Effector memory CD8-positive, alpha-beta T cell (primary cell): Measurements from ENCODE around the gene BBS9.
A peak's percentile ranks its signal among the peaks of the same experiment; 100 is the strongest.

Experiments
- ATAC-seq: fragments of 150-1000 bp; cut with Tn5 transposase; replicated peaks from 2 replicates; pipeline ENCODE4 v1.10.0; 2021; ENCODE audit warnings: mild to moderate bottlenecking, moderate library complexity
- DNase-seq, 3 experiments: peaks; one replicate each; pipeline ENCODE4 v3.0.0; 2021
- H3K27ac Mint-ChIP-seq, 2 donors: one replicate each; pipeline ENCODE4 v1.8.0; 2022; ENCODE audit warnings: mild to moderate bottlenecking in 2 of 2, mixed read lengths in 2 of 2, moderate library complexity in 2 of 2
- H3K27me3 Mint-ChIP-seq, 2 donors: one replicate each; pipeline ENCODE4 v1.8.0; 2022; ENCODE audit warnings: mixed read lengths in 2 of 2
- H3K36me3 Mint-ChIP-seq: one replicate; pipeline ENCODE4 v1.8.0; 2022; ENCODE audit warnings: mild to moderate bottlenecking, moderate library complexity, mixed read lengths; ENCODE audit not compliant: insufficient read depth
- H3K4me1 Mint-ChIP-seq, 2 donors: one replicate each; pipeline ENCODE4 v1.8.0; 2022; ENCODE audit warnings: low read depth in 2 of 2, mixed read lengths in 2 of 2
- H3K4me3 Mint-ChIP-seq, 2 donors: one replicate each; pipeline ENCODE4 v1.8.0; 2022; ENCODE audit warnings: mild to moderate bottlenecking in 2 of 2, mixed read lengths in 2 of 2, moderate library complexity in 2 of 2
- H3K9me3 Mint-ChIP-seq, 2 donors: one replicate each; pipeline ENCODE4 v1.8.0; 2022; ENCODE audit warnings: mixed read lengths in 2 of 2

BBS9 gene

DNA sequence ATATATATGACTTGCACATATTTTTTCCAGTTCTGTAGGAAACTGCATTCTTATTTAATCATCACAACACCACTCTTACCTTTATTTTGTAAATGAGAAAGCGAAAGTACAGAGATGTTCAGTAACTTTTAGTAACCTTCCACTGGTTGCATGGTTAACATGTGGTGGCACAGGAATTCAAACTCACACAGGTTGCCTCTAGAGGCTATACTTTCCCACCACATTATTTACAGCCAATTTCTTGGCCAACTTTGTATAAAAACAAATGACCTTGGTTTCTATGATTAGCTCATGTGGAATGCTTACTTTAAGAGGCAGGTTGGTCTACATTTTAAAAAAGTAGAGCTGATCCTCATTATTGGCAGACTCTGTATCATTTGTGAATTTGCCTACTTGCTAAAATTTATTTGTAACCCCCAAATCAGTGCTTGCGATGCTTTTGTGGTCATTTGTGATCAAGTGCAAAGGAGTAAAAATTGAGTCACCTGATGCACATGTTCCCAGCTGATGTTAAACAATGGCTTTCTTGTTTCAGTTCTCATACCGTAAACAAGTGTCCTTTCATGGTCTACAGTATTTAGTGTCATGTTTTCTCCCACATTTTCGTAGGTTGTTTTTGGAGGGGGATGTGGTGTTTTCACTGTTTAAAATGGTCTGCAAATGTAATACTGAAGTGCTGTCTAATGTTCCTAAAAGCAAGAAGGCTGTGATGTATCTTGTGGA, 14.8 kb downstream of the BBS9 start:
- peaks cover 4% of the 10 kb centered on the region for H3K36me3 Mint-ChIP-seq
- H3K27ac Mint-ChIP-seq: no peak overlapping the region
- no peak overlapping the region for H3K4me3 Mint-ChIP-seq
- peaks cover 13 to 15% of the 10 kb centered on the region in 2 donors for H3K4me1 Mint-ChIP-seq
- H3K9me3 Mint-ChIP-seq: peaks cover 0 to 4% of the 10 kb centered on the region in 2 donors
- no peak for DNase-seq
- no peaks in the 10 kb centered on the region for H3K27me3 Mint-ChIP-seq
- ATAC-seq: no peak

DNA sequence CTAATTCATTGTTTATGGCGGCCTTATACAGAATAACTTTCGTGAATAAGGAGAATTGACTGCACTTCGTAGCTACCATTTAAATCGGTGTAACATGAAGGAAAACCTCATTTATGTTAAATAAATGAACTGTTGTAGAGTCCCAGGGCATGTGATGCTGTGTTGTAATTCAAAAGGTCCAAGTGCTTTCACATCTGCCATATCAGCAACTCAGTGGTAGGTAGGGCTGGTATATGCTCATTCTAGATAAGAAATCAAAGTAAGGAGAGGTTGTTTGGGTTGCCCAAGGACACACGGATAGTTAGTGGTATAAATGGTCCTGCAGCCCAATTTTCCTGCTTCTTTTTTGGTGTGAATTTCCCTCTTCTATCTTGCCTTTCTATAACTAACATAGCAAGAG, 15.8 kb downstream of the BBS9 start:
- Mint-ChIP-seq H3K4me3 (no peak overlapping the region), H3K36me3 (peaks cover 4% of the 10 kb centered on the region), H3K9me3 (peaks cover 0 to 4% of the 10 kb centered on the region in 2 donors), H3K27ac (no peak overlapping the region), H3K4me1 (peaks cover 13 to 17% of the 10 kb centered on the region in 2 donors), H3K27me3 (no peaks in the 10 kb centered on the region)
- no peak for DNase-seq
- no peak for ATAC-seq

DNA sequence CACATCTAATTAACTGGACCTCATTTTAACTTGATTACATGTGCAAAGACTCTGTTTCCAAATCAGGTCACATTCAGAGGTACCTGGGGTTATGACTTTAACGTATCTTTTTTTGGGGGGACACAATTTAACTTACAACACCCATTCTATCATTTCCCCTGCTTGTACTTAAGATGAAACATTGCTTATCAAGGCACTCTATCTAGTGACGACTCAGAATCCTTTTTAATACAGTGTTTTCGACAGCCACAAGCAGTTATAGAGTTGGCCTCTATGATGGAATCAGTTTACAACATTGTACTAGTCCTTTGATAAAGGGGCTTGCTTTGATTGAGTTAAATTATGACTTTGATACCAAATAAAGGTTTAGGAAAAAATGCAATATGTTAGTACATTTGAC, 22.7 kb downstream of the BBS9 start:
- ATAC-seq: no peak
- Mint-ChIP-seq H3K4me3 (no peak overlapping the region), H3K36me3 (peaks cover 5% of the 10 kb centered on the region), H3K4me1 (peaks cover 3 to 7% of the 10 kb centered on the region in 2 donors), H3K9me3 (no peaks in the 10 kb centered on the region), H3K27ac (no peak overlapping the region), H3K27me3 (no peaks in the 10 kb centered on the region)
- DNase-seq: no peak

DNA sequence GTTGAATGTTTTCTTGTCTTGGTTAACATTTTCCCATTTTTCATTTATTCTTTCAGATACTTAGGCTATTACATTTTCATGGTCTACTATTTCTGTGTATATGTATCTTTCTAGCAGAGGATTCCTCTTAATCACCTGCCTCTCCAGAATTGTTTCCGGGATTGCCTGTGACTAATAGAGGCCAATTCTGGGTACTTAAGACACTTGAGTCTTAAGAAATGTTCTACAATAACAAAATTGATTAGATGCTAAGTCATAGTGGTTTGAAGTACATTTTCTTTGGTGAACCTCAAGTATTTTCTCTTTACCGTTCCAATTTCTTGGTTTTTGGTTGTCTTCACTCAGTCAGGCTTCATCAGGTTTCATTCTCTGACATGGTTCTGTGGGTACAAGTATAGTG, 26.4 kb downstream of the BBS9 start:
- ATAC-seq (no peak), DNase-seq (no peak)
- no peak overlapping the region for H3K4me3 Mint-ChIP-seq
- no peaks in the 10 kb centered on the region for H3K27me3 Mint-ChIP-seq
- H3K36me3 Mint-ChIP-seq: peaks cover 5% of the 10 kb centered on the region
- H3K27ac Mint-ChIP-seq: no peak overlapping the region
- H3K9me3 Mint-ChIP-seq: no peaks in the 10 kb centered on the region
- H3K4me1 Mint-ChIP-seq: peaks cover 0 to 4% of the 10 kb centered on the region in 2 donors

DNA sequence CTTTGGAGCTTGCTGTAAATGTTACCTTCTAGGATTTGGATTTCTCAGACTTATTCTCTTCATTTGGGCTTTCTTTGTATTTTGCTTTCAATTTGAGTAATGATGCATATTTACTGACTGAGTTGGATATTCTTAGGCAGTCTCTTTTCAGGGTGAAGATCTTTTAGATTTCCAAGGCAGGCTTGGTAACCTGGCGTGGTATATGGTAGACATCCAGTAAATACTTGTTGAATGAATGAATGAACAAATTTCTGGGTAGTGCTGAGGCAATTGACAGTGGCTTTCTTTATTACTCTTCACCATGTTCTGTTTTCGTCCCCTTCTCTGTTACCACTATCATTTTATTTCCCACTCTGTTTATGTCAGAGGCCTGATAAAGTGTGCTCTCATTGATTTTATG, 27.1 kb downstream of the BBS9 start:
- ATAC-seq (no peak), DNase-seq (no peak)
- no peak overlapping the region for H3K4me3 Mint-ChIP-seq
- H3K9me3 Mint-ChIP-seq: no peaks in the 10 kb centered on the region
- peaks cover 0 to 4% of the 10 kb centered on the region in 2 donors for H3K4me1 Mint-ChIP-seq
- no peaks in the 10 kb centered on the region for H3K27me3 Mint-ChIP-seq
- peaks cover 5% of the 10 kb centered on the region for H3K36me3 Mint-ChIP-seq
- no peak overlapping the region for H3K27ac Mint-ChIP-seq

DNA sequence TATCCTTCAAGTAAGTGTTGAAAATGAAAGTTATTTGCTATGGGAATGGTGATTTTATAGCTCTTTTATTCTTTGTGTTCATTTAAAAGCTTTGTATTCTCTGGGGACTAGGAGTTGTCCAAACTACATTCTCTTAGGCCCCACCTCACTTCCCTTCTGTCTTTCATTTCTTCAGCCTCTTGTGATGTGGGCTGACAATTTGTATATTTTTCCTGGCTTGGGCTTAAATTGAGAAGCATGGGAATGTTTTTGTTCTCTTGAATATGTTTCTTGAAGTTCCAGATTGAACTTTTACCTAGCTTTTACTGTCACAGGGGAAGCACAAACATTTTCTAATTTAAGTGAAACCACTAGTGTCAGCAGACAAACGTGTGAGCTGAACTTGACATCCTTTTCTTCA, 27.9 kb downstream of the BBS9 start:
- H3K27ac Mint-ChIP-seq: no peak overlapping the region
- H3K27me3 Mint-ChIP-seq: no peaks in the 10 kb centered on the region
- peaks cover 5% of the 10 kb centered on the region for H3K36me3 Mint-ChIP-seq
- peaks cover 0 to 4% of the 10 kb centered on the region in 2 donors for H3K4me1 Mint-ChIP-seq
- no peaks in the 10 kb centered on the region for H3K9me3 Mint-ChIP-seq
- ATAC-seq: no peak
- H3K4me3 Mint-ChIP-seq: no peak overlapping the region
- DNase-seq: no peak

DNA sequence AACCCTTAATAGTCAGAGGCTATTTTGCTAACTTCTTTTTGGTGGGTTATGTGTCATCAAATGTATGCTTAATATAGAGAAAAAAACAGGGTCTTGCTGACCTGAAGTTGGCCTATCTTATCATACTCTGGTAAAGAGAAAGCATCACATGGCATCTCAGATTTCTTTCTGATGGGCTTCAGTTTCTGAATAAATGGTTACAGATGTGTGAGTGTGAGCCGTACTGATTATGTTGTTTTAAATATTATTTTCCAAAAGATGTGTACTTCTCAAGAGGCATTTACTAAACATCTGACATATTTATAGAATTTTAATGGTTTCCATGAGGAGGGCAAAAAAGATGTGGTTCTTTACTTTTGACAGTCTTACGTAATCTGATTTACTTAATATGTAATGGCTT, 28.4 kb downstream of the BBS9 start:
- ATAC-seq: no peak
- Mint-ChIP-seq H3K9me3 (no peaks in the 10 kb centered on the region), H3K36me3 (peaks cover 5% of the 10 kb centered on the region), H3K27me3 (no peaks in the 10 kb centered on the region), H3K4me3 (no peak overlapping the region), H3K4me1 (peaks cover 0 to 4% of the 10 kb centered on the region in 2 donors), H3K27ac (no peak overlapping the region)
- DNase-seq: no peak

DNA sequence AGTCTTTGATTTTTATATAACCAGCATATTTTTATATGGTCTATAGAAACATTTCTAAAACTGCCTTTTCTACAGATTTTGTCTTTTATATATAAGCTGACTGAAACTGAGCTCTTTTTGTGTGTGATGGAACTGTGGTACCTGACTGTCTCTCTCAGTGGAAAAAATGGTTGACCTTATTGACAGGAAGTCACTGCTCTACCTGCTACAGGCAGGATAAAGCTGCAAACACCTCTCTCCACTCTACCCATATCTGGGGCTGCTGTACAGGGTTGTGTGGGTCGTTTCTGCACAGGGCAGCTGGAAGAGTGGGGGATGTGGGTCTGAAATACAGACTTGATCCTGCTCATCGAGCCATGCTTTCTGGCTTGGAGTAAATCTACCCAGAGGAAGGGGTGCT, 48.5 kb downstream of the BBS9 start:
- no peak overlapping the region for H3K4me3 Mint-ChIP-seq
- DNase-seq (no peak), ATAC-seq (no peak)
- no peak overlapping the region for H3K27ac Mint-ChIP-seq
- peaks cover 0 to 4% of the 10 kb centered on the region in 2 donors for H3K9me3 Mint-ChIP-seq
- H3K27me3 Mint-ChIP-seq: no peaks in the 10 kb centered on the region
- peaks cover 0 to 3% of the 10 kb centered on the region in 2 donors for H3K4me1 Mint-ChIP-seq
- H3K36me3 Mint-ChIP-seq: no peaks in the 10 kb centered on the region

DNA sequence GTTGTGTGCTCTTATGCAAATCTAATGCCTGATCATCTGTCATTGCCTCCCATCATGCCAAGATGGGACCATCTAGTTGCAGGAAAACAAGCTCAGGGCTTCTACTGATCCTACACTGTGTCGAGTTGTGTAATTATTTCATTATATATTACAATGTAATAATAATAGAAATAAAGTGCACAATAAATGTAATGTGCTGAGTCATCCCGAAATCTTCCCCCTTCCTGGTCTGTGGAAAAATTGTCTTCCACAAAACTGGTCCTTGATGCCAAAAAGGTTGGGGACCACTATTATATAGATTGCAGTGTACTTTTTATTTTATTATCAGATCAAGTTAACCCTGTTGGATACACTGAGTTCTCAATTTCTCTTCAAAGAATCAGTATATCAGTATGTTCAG, 50.2 kb downstream of the BBS9 start:
- ATAC-seq (no peak), DNase-seq (no peak)
- H3K9me3 Mint-ChIP-seq: peaks cover 0 to 4% of the 10 kb centered on the region in 2 donors
- peaks cover 0 to 3% of the 10 kb centered on the region in 2 donors for H3K4me1 Mint-ChIP-seq
- no peaks in the 10 kb centered on the region for H3K27me3 Mint-ChIP-seq
- no peak overlapping the region for H3K27ac Mint-ChIP-seq
- H3K4me3 Mint-ChIP-seq: no peak overlapping the region
- no peaks in the 10 kb centered on the region for H3K36me3 Mint-ChIP-seq

DNA sequence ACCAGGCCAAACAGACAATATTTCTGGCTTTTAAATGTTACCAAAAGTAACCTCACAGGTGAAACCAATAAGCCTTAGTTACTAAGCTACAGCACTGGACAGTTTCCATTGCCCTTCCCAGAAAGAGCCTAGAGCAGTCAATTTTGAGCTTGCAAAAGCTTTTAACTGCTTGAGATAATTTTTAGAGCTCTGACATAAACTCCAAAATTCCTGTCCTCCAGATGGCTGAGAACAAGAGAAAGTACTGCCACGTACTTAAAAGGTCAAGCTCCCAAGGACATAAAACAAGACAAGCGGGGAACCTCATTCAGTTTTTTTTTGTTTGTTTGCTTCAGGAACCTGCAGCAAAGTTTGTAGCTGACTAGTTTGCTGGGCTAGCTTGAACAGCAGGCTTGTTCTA, 54.1 kb downstream of the BBS9 start:
- Mint-ChIP-seq H3K9me3 (peaks cover 0 to 4% of the 10 kb centered on the region in 2 donors), H3K27ac (no peak overlapping the region), H3K27me3 (no peaks in the 10 kb centered on the region), H3K36me3 (no peaks in the 10 kb centered on the region), H3K4me3 (no peak overlapping the region), H3K4me1 (no peaks in the 10 kb centered on the region)
- ATAC-seq (no peak), DNase-seq (no peak)

DNA sequence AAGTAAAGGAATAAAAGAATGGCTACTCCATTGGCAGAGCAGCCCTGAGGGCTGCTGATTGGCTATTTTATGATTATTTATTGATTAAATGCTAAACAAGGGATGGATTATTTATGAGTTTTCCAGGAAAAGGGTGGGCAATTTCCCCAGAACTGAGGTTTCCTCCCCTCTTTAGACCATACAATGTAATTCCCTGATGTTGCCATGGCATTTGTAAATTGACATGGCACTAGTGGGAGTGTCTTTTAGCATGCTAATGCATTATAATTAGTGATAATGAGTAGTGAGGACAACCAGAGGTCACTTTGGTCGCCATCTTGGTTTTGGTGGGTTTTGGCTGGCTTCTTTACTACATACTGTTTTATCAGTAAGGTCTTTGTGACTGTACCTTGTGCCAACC, 55.5 kb downstream of the BBS9 start:
- no peak overlapping the region for H3K4me3 Mint-ChIP-seq
- DNase-seq (no peak), ATAC-seq (no peak)
- H3K27me3 Mint-ChIP-seq: no peaks in the 10 kb centered on the region
- no peaks in the 10 kb centered on the region for H3K36me3 Mint-ChIP-seq
- H3K9me3 Mint-ChIP-seq: peaks cover 0 to 4% of the 10 kb centered on the region in 2 donors
- no peaks in the 10 kb centered on the region for H3K4me1 Mint-ChIP-seq
- no peak overlapping the region for H3K27ac Mint-ChIP-seq

DNA sequence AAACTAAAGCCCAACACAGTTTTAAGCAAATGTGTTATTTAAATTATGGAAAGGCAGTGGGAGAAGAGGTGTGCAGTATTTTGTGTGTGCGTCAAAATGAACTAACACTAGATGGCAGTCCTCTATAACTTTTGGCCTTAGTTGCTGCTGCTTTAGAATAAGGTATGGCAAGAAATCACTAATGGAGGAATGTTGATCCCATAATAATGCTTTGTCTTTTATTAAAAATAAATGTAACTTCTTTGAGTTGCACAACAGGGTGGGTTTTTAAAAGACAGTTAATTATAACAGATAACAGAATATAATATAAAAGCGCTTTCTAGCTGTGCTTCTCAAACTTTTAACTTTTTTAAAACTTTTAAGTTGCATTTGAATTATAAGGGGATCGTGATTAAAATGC, 56.4 kb downstream of the BBS9 start:
- H3K4me1 Mint-ChIP-seq: peaks cover 5% of the 10 kb centered on the region in 2 donors
- no peaks in the 10 kb centered on the region for H3K27me3 Mint-ChIP-seq
- ATAC-seq (no peak), DNase-seq (peak in 1 of 3 experiments; percentile 7)
- no peak overlapping the region for H3K27ac Mint-ChIP-seq
- no peak overlapping the region for H3K4me3 Mint-ChIP-seq
- H3K36me3 Mint-ChIP-seq: no peaks in the 10 kb centered on the region
- no peaks in the 10 kb centered on the region for H3K9me3 Mint-ChIP-seq

DNA sequence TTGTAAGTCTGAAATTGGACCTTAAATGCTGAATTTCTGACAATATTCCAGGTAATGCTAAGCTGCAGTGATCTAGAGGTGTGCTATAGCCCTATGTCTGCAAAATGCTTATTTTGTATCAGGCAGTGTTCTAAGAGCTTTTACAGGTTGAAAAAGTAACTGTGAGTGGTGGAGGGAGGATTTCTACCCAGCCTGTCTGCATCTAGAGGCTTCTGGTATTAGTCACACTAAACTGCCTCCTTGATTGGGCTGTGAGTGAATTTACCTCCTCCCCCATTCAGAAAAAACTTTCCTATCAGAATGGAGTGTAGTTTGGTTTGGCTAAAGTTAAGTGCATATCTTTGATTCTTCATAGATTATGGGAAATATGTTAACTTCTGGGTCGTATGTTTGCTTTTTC, 56.8 kb downstream of the BBS9 start:
- Mint-ChIP-seq H3K4me1 (peaks cover 9% of the 10 kb centered on the region in 2 donors), H3K4me3 (no peak overlapping the region), H3K9me3 (no peaks in the 10 kb centered on the region), H3K27ac (no peak overlapping the region), H3K36me3 (no peaks in the 10 kb centered on the region), H3K27me3 (no peaks in the 10 kb centered on the region)
- DNase-seq: no peak
- ATAC-seq: no peak

DNA sequence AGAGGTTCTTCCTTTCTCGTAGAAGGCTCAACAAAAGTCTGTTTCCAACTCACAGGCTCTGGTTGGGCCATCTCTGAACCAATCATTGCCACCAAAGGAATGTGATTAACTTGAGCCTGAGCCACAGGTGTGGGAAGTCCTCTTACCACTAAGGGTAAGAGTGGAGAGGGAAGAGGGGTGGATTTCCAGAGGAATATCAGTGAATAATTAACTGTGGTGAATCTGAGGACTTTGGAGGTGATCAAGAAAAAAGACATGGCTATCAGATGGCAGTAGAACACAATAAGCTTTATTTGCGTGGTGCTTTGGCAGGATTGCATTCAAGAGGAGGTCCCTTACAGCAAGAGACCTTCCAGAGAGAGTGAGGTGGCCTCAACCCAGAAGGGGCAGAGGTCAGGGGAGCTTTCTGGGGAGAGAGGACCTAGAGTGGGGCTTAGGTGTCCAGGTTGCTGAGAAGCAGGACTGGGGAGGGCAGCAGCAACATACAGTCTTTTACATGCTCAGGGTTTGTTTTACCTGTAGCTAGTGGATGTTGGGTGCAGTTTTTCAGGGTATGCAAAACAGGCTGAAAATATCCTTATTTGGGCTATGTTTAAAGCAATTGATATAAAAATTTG, 61.4 kb downstream of the BBS9 start:
- no peaks in the 10 kb centered on the region for H3K27me3 Mint-ChIP-seq
- H3K4me3 Mint-ChIP-seq: peak overlapping the region; percentile 63 to 70

More for the DNA sequence above, 61.4 kb downstream of the BBS9 start:
- DNase-seq: no peak
- Mint-ChIP-seq H3K9me3 (no peaks in the 10 kb centered on the region), H3K27ac (peak overlapping the region; percentile 86 to 93), H3K36me3 (peaks cover 2% of the 10 kb centered on the region), H3K4me1 (peaks cover 15 to 16% of the 10 kb centered on the region in 2 donors)
- ATAC-seq: no peak
